GM12878 (cell line): ENCODE measurements around the gene TOGARAM1.

ENCODE experiments used
- ASH2L ChIP-seq: fragments of 300-600, 200-600 bp; sonication (generic); IDR thresholded peaks from 2 replicates; pipeline ENCODE4 v1.6.1; 2017; ENCODE audit warnings: low read depth, mild to moderate bottlenecking, borderline replicate concordance
- ATF7 ChIP-seq: fragments of 450-650 bp; IDR thresholded peaks from 2 replicates; pipeline ENCODE4 v1.6.1; 2016; ENCODE audit warnings: low read depth, mild to moderate bottlenecking
- ETV6 ChIP-seq, 2 experiments: fragments of 450-650 bp in 1 of 2; IDR thresholded peaks in 1 of 2; conservative IDR thresholded peaks in 1 of 2; 2 replicates each; pipeline ENCODE4 v1.6.1; 2014; ENCODE audit warnings: antibody characterized with exemption in 1 of 2, borderline replicate concordance in 1 of 2, low read depth in 1 of 2, mild to moderate bottlenecking in 1 of 2, moderate library complexity in 1 of 2
- FOXM1 ChIP-seq: IDR thresholded peaks from 2 replicates; pipeline ENCODE4 v1.6.1; 2012; ENCODE audit warnings: low read depth, mild to moderate bottlenecking, inconsistent platforms, low read length, moderate library complexity
- KDM1A ChIP-seq: fragments of 200-600 bp; sonication (generic); IDR thresholded peaks from 2 replicates; pipeline ENCODE4 v1.6.1; 2016; ENCODE audit warnings: borderline replicate concordance
- POLR2AphosphoS5 ChIP-seq: IDR thresholded peaks from 2 replicates; pipeline ENCODE4 v1.6.1; 2011; ENCODE audit warnings: mild to moderate bottlenecking, low read length, inconsistent platforms
- TAF1 ChIP-seq: IDR thresholded peaks from 2 replicates; pipeline ENCODE4 v1.6.1; 2011; ENCODE audit warnings: mild to moderate bottlenecking, low read depth, low read length, borderline replicate concordance
- TCF7 ChIP-seq: IDR thresholded peaks from 2 replicates; pipeline ENCODE4 v1.6.1; 2014; ENCODE audit warnings: antibody characterized with exemption, borderline replicate concordance
- TF ChIP-seq, protein P1 (sequence below): fragments of 450-650 bp; IDR thresholded peaks from 2 replicates; pipeline ENCODE4 v1.6.1; 2017; ENCODE audit warnings: mild to moderate bottlenecking
- TF ChIP-seq, protein P2 (sequence below), 3 experiments: IDR thresholded peaks in 2 of 3; conservative IDR thresholded peaks in 1 of 3; 2 replicates each; pipeline ENCODE4 v1.5.1; 2011; ENCODE audit warnings: low read depth in 3 of 3, low read length in 3 of 3, mild to moderate bottlenecking in 3 of 3, control low read depth in 2 of 3, moderate library complexity in 2 of 3, inconsistent platforms in 1 of 3, mixed read lengths in 1 of 3; ENCODE audit not compliant: control insufficient read depth in 2 of 3, insufficient read depth in 1 of 3; ENCODE audit errors: extremely low read depth in 1 of 3

DNA sequence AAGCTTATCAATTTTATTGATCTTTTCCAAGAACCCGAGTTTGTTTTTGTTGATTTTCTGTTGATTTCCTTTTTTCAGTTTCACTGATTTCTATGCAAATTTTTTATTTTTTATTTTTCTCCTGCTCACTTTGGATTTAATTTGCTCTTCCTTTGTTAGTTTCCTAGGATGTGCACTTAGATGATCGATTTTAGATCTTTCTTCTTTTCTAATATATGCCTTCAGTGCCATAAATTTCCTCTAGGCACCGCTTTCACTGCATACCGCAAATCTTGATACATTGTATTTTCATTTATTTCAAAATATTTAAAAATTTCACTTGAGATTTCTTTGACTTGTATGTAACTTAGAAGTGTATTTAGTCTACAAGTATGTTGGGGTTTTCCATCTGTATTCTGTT is 9.5 kb downstream of the TOGARAM1 start:
- no peak for TF ChIP-seq POLR2AphosphoS5
- TF ChIP-seq, protein P1, sequence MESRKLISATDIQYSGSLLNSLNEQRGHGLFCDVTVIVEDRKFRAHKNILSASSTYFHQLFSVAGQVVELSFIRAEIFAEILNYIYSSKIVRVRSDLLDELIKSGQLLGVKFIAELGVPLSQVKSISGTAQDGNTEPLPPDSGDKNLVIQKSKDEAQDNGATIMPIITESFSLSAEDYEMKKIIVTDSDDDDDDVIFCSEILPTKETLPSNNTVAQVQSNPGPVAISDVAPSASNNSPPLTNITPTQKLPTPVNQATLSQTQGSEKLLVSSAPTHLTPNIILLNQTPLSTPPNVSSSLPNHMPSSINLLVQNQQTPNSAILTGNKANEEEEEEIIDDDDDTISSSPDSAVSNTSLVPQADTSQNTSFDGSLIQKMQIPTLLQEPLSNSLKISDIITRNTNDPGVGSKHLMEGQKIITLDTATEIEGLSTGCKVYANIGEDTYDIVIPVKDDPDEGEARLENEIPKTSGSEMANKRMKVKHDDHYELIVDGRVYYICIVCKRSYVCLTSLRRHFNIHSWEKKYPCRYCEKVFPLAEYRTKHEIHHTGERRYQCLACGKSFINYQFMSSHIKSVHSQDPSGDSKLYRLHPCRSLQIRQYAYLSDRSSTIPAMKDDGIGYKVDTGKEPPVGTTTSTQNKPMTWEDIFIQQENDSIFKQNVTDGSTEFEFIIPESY = peak; percentile 82; the same call in 1 of the 2 replicates
- TF ChIP-seq FOXM1 = no peak
- no peak for TF ChIP-seq TAF1
- no peak for TF ChIP-seq ETV6 (conservative IDR thresholded peaks at IDR 0.05 in 1 of 2, IDR thresholded peaks at IDR 0.05 in 1 of 2; ENCODE audit: borderline replicate concordance in 1 of 2, low read depth in 1 of 2)
- TF ChIP-seq ATF7 = no peak
- TF ChIP-seq KDM1A = no peak
- TF ChIP-seq, protein P2, sequence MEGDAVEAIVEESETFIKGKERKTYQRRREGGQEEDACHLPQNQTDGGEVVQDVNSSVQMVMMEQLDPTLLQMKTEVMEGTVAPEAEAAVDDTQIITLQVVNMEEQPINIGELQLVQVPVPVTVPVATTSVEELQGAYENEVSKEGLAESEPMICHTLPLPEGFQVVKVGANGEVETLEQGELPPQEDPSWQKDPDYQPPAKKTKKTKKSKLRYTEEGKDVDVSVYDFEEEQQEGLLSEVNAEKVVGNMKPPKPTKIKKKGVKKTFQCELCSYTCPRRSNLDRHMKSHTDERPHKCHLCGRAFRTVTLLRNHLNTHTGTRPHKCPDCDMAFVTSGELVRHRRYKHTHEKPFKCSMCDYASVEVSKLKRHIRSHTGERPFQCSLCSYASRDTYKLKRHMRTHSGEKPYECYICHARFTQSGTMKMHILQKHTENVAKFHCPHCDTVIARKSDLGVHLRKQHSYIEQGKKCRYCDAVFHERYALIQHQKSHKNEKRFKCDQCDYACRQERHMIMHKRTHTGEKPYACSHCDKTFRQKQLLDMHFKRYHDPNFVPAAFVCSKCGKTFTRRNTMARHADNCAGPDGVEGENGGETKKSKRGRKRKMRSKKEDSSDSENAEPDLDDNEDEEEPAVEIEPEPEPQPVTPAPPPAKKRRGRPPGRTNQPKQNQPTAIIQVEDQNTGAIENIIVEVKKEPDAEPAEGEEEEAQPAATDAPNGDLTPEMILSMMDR (IDR thresholded peaks at IDR 0.05 in 2 of 3, conservative IDR thresholded peaks at IDR 0.05 in 1 of 3; ENCODE audit: control insufficient read depth in 2 of 3, extremely low read depth in 1 of 3, insufficient read depth in 1 of 3, low read depth in 3 of 3, low read length in 3 of 3) = no peak
- no peak for TF ChIP-seq ASH2L
- TF ChIP-seq TCF7 = no peak
